Bronchial epithelial cell (primary cell): ENCODE data around the gene ATF6B. TPM values are rescaled to one million over a fixed set of nuclear protein-coding genes. Genes with fewer than 3 reads are reported as not detected.
A peak's percentile ranks its signal among the peaks of the same experiment; 100 is the strongest.

Experiments used
- DNase-seq: peaks from one replicate; pipeline ENCODE4 v3.0.0-alpha.2; 2010; ENCODE audit warnings: low read depth
- FAIRE-seq: peaks from 2 replicates; lab custom pipeline; 2011; peaks lifted over from hg19 to GRCh38; lab: Jason Lieb, UNC
- H3K27me3 ChIP-seq: 2 replicates; pipeline ENCODE4 v1.5.1; 2011; ENCODE audit warnings: low read length; ENCODE audit not compliant: control insufficient read depth, insufficient read depth
- H3K36me3 ChIP-seq: 2 replicates; pipeline ENCODE4 v1.5.1; 2011; ENCODE audit warnings: low read length; ENCODE audit not compliant: control insufficient read depth, insufficient read depth
- H3K4me3 ChIP-seq: 2 replicates; pipeline ENCODE4 v1.5.1; 2011; ENCODE audit warnings: mild to moderate bottlenecking, low read depth, low read length, control low read depth
- CTCF ChIP-seq: IDR thresholded peaks from 2 replicates; pipeline ENCODE4 v1.5.1; 2011; ENCODE audit warnings: mild to moderate bottlenecking, moderate library complexity, low read length, control low read depth, inconsistent platforms; ENCODE audit not compliant: insufficient read depth, severe bottlenecking
- total RNA-seq: library from RNA; depleted of rRNA; stranded (reverse); fragments of >200 nt; gene quantifications from 2 replicates; pipeline ENCODE4 v1.2.1, GENCODE V29; 2014

ATF6B gene
- total RNA-seq, 1 donor from 2014 or later = 8.7 TPM

- TF ChIP-seq CTCF = no peak
- FAIRE-seq (no peak), DNase-seq (peak; percentile 47)
- Histone ChIP-seq H3K36me3 (peaks cover 6% of the 10 kb centered on the region), H3K4me3 (peak overlapping the region; percentile 91), H3K27me3 (no peaks in the 10 kb centered on the region)
These were observed 24.9 kb upstream of the ATF6B start for GRCh38 chr6:32152769-32153563.

GRCh38 chr6:32151863-32152768 lies 24.1 kb upstream of the ATF6B start, which contains the start of gene PRRT1:
Gene PRRT1 (minus strand): TSS chr6:32151939. CDS start chr6:32151827, 112 bp downstream.
- DNase-seq (no peak), FAIRE-seq (no peak)
- no peak for TF ChIP-seq CTCF
- Histone ChIP-seq H3K27me3 (no peaks in the 10 kb centered on the region), H3K4me3 (peak within 1 kb of the TSS; percentile 91), H3K36me3 (peaks cover 3% of the 10 kb centered on the region)

- H3K27me3 ChIP-seq = no peaks in the 10 kb centered on the region
- DNase-seq (no peak), FAIRE-seq (no peak)
- no peak for TF ChIP-seq CTCF
- no peak overlapping the region for H3K4me3 ChIP-seq
- H3K36me3 ChIP-seq = peaks cover 3% of the 10 kb centered on the region
These were observed 23.3 kb upstream of the ATF6B start for GRCh38 chr6:32151181-32151862.

- Histone ChIP-seq H3K4me3 (no peak overlapping the region), H3K27me3 (no peaks in the 10 kb centered on the region), H3K36me3 (no peaks in the 10 kb centered on the region)
- no peak for TF ChIP-seq CTCF
- DNase-seq (no peak), FAIRE-seq (no peak)
These were observed 22.2 kb upstream of the ATF6B start for GRCh38 chr6:32149932-32150870.
